Testis (tissue), 2 donors: Measurements from ENCODE around the gene ANO7.

ENCODE experiments used
- CTCF ChIP-seq, 3 experiments: fragments of 450-650 bp in 2 of 3; fragments of 200-600 bp in 1 of 3; sonication (generic) in 1 of 3; IDR thresholded peaks; one replicate each; pipeline ENCODE4 v1.5.1; 2016 to 2019; ENCODE audit warnings: antibody characterized with exemption in 3 of 3, mild to moderate bottlenecking in 2 of 3, moderate library complexity in 1 of 3
- POLR2A ChIP-seq: fragments of 450-650 bp; IDR thresholded peaks from one replicate; pipeline ENCODE4 v1.6.1; 2017; ENCODE audit warnings: antibody characterized with exemption, mild to moderate bottlenecking, moderate library complexity

GRCh38 chr2:241249654-241250053, 61.2 kb downstream of the ANO7 start:
- TF ChIP-seq CTCF (IDR thresholded peaks at IDR 0.05) (no peak), POLR2A (no peak)
